HG03196 (cell line): Measurements from ENCODE around the gene KRT82.

Experiments
- ATAC-seq: cut with Tn5 transposase; IDR thresholded peaks from one replicate; pipeline ENCODE4 v1.9.1; 2021; ENCODE audit not compliant: unreplicated experiment

KRT82 gene

DNA sequence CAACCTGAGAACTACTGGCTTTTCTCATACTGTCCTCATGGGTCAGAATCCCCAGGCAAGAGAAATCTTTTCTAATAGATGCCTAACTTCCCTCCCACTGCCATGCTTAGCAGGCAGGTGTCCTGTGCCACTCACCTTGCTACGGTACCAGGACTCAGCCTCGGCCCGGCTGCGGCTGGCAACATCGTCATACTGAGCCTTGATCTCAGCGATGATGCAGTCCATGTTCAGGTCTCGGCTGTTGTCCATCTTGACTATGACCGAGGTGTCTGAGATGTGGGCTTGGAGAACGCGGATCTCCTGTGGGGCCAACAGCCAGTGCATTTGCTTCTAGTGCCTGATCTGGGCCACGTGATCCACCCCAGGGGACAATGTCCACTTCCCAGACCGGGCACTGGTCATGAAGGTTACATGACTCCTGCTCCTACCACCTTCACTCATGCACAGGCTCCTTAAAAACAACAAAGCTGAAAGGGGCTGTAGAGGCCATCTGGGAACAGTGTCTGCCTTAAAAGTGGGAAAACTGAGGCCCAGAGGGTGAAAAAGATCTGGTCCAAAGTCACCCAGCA lies 42.9 kb downstream of the KRT82 start:
- ATAC-seq, result no peak

DNA sequence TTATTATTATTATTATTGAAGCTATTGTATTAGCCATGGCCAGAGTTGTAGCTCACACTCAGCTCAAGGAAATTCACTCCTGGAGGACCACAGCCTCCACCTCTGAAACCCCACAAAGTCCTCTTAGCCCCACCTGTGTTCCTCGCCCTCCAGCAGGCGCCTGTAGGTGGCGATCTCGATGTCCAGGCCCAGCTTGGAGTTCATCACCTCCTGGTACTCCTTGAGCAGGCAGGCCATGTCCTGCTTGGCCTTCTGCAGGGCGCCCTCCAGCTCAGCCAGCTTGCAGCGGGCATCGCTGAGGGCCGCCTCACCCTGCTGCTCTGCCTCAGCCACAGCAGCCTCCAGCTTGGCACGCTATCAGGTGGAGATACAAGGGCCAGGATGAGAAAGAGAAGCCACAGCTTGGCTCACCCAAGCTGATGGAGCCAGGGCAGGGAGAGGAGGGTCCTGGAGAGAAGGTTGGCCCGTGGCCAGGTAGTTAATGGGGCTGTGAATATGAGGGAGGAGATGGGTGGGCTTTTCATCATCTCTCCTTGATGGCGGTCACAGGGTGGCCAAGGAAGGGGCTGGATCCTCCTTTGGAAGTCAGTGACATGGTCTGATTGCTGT lies 43.9 kb downstream of the KRT82 start:
- ATAC-seq, result no peak

DNA sequence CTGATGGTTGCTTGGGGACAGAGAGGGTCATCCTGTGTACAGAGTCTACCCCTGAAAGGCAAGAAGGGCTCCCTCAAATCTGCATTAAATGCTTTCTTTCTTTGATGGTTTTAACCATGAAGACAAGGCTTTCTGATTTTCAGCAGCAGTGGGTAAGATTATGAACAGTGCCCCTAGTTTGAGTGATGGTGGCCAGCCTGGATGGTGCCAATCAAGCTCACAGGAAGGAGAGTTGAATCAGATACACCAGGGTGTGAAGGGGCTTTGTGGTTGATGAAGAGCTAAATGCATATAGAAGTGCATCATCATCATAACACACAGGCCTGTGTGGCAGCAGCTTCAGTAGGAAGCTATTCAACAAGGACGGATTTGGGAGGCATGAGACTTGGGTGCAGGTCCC lies 44.6 kb downstream of the KRT82 start:
- ATAC-seq, result no peak

DNA sequence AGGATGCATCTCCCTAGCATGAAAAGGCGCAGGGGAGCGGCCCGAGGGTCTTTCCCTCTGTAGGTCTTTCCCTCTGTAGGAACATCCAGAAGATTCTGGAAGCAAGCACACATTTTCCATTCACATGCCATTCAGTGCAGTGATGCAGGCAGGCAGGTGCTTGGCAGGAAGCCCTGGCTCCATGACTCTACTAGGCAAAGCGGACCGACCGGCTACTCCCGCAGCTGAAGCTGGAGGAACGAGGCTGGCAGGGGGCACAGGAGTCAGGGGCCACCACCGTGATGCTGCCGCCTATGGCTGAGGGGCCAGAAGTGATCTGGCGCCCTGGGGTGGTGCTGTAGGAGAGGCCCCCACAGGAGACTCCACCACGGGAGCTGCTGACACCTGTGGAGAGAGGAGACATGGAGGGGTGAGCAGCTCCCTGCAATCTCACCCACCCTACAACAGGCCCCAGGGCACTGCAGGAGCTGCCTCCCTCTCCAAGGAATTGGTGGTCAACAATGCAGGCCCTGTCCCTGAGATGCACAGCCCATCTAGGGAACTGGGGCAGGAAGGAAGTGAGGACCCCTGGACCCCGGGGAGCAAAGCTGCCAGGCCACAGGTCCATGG lies 45.4 kb downstream of the KRT82 start:
- ATAC-seq, result no peak

DNA sequence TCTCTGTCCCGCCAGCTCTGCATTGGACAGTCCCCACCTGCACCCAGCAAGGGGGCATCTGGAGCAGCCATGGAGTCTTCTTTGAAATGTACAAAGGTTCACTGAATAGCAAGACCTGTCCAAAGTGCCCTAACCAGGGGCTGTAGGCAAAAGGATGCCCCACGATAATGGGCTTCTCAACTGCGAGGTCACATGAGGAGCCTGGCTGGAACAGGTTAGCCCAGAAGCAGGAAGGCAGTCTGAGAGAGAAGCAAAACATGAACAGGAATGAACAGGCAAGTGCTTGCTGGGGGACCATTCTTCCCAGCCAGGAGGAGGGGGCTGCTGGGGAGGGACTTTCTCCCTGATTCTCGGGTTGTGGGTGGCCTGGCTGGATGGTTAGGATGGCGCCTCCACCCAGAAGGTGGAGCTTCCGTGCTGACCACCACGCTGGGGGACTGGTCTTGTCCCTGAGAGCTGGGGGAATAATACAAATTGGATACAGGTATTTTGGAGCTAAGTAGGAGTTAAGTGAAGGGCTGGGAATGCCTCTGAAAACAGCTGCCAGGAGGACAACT lies 46.0 kb downstream of the KRT82 start:
- ATAC-seq, result no peak

DNA sequence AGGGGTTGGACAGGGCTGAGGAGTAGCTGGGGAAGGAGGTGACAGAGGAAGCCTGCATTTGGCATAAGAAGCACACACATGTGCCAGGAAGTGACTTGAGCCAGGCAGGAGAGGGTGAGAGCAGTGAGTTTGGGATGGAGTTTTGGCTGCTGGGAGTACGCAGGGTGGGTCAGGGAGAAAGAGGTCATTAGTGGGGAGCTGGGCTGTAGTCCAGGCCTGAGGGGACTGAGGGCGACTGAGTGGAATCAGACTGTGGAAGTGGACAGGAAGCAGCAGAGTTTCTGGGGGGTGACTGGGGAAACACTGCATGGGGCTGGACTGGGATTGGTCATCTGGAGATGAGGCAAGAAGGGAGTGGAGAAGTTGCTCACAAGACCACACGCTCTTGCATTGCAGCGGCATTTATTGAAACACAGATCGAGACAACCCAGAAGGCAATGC lies 46.5 kb downstream of the KRT82 start:
- ATAC-seq, result no peak

DNA sequence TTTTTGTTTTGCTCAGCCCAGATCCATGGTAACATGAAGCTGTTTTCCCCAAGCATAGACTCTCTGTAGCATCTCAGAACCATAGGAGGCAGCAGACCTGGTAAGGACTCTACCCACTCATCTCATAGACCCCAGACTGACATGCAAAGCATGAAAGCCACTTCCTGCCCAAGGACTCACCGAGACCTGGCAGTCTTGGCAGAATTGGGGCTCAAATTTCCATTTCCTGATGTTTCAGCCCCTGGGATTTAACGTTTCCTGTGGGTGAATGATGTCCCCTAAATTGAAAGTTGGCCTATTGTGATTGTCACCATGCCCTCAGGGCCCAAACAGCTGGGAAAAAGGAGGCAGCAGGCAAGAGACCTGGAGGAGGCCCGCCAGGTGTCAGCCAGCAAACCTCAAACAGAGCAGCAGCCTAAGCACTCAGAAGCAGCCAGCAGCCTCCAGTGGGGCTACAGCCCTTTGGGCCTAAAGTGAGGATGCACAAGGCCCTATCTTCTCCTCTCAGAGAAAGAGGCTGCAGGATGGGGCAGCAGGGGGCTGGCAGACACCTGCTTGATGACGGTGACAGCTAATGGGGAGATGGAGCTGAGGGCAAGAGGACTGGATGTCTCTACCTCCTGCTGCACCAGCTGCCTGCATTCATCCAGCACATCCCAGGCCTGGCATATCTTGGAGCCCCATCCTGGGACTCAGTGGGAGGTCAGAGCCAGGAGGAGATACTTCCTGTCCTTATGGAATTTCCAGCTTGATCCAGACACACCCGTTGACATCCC lies 47.4 kb downstream of the KRT82 start:
- no peak for ATAC-seq

DNA sequence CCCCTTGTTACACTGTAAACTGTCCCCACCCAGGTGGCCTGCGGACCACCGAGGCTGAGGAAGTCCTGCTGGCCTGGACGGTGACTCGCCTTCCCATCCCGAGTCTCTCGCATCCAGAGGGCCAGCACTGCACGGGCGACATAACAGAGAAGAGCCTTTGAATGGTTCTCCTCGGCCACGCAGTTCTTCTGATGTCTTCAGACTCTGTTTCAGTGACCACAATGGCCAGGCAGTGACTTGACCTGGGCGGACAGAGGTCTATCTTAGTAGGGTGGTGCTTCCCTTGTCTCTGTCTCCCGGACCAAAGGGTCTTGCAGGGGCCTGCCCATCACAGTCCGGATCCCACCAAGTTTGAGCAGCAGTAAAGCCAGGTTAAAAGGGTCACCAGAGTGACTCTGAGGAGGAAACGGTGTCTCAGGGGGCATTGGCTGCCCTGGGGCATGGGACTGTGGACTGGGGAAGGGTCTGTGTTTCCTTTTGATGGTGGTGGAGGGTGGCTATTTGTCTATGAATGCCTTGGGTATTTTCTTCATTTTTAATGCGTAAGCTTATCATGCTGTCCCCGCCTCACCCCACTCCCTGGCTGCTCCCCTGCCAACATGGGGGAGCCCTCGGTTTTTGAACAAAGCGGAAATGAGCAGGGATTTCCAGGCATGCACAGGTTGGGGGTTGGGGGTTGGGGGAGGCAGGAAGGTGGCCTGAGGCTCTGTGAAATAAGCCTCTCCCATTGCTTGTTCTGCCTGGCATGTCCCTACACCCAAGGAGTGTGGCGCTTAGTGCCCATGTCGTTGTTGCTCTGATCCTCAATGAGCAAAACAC lies 49.2 kb downstream of the KRT82 start:
- ATAC-seq, result no peak

DNA sequence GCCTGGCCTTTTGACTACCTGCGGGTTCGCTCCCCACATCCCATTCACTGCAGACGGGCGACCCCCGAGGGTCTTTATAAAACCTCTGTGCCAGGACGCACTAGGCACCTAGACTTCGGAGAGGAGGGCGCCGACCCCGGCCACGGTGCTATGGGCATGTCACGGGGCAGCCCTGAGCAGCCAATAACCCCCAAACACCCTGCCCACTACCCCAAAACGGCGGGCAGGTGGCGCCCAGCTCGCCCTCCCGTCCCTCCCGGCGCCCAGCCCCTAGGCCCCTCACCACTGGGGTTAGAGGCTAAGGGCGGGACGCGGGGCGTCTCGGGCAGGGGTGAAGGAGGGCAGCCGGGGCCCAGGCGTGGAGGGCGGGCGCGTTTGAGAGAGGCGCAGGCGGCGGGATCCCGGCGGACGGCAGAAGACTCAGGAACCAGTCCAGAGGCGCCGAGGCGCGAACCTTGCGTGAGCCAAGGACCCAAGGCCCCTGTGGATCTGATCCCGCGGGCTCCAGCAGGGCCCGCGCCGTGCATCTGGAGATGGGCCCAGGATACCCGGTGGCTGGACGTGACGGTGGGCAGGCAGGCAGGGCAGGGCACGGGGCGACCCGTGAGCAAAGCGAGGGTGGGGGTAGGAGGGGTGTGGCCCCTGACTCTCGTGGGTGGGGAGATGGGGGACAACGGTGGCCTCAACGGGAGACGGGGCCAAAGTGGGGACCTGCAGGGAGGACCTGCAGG lies 49.9 kb downstream of the KRT82 start:
- ATAC-seq, result no peak

DNA sequence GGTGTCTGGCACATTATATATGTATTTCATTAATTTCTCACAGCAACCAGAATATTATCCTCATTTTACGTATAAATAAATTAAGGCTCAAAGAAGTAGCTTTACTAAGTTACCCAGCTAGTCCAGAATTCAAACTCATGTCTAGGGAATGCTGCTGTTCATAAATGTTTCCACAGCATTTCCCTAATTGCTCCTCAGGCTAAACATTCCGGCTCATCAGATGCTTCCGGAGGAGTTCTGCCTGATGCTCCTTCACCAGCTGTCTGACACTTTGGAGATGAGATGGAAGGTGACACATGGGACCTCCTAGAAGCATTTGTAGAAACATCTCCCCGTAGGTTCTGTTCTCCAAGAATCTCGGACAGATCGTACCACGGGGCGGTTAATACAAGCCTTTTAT lies 51.0 kb downstream of the KRT82 start:
- ATAC-seq, result no peak

DNA sequence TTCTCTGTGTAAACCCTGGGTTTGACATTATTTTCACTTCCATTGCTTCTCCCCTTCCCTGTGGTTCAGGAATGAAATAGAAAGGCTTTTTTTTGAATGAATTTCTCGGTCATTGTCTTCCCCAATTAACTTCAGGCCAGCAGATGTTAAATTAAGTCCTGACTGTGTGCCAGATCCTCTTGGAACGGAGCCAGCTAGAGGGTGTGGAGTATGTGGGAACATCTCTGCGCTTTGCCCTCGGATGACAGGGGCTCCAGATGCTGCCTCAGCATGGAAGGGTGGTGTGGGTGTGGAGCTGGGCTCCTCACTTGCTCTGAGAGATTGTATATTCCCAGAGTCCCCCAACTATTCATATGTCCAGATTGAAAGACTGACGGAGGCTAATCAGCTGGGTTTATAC lies 51.9 kb downstream of the KRT82 start:
- ATAC-seq, result no peak

DNA sequence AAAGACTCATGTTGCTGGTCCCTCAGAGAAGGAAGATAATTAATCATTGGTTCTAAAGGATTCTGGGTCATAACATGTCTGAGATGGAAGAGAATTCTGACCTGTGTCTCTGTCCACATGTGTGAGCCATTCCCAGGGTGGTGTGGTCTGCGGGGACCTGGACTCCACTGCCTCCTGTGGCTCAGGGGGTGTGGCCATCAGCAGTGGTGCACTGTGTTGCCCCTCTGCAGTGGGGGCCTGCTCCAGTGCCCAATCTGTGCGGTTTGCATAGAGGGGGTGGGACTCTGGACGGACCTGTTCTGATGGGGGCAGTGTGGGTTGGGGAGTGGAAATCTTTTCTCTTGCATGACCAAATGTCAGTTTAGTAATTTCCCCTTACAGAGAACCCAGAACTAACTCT lies 52.4 kb downstream of the KRT82 start:
- no peak for ATAC-seq

DNA sequence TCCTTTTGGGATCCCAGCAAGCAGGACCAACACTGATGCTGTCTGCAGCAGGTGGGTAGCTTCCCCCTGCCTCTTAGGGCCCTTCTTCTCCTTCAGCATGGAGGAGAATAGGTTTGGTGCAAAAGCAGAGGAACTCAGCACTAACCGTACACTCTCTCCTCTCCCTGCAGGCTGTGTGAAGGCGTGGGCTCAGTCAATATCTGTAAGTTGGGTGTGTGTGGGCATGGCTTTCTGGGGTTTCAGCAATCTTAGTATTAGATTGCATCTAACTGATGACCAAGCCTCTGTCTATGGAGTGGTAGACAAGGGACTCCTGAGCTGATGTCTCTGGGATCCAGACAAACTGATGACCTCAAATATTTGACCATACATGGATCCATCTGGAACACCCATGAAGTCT lies 53.2 kb downstream of the KRT82 start:
- ATAC-seq, result no peak

DNA sequence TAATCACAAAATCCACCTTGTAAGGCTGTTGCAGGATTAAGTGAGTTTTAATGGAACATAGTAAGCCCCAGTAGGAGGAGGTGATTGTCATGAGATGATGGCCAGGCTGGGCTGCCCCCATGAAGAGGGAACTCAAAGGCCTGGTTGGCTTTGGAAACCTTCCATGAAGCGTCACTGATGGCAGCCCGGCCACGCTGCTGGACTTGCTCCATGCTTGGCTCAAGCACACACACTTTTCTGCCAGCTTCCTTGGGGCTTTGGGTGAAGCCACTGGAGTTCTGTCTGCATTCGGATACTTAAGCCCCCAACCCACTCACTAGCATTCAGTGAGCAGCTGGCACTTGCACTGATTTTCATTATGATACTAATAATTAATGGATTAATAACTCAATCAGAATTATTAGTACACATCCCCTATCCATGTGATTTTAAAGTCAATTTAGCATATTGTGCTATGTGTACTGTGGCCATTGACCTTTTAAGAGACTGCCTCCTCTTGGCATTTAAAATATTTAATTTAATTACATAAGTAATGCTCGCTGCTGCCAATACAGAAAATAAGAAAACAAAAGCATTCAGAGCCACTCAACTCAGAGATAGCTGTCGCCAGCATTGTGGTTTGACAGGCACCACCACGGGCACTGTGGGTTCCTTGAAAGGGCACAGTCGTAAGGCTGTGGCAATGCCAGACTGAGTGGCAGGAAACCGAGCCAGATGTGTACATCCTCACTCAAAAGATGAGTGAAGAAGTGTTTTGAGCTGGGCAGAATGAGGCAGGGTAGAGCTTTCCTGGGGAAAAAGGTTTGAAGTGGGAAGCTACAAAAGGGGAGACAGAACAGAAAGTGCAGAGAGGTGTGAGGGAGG lies 54.7 kb downstream of the KRT82 start:
- no peak for ATAC-seq

DNA sequence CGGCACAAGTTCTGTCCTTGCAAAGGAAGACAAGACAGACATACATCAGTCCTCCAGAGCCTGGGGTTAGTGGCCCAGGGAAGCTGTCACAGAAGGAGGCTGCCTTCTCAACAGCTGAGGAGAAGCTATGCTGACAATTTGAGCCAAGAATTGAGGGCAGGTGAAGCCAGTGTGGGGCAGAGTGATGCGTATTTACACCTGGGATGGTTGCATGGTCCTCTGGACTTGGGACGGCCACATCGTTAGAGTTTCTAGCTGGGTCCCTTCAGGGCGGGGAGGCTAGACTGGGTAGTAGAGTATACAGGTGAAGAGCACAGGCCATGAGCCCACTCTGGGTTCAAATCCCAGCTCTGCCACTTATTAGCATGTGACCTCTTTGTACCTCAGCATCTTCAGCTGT lies 55.3 kb downstream of the KRT82 start:
- no peak for ATAC-seq

DNA sequence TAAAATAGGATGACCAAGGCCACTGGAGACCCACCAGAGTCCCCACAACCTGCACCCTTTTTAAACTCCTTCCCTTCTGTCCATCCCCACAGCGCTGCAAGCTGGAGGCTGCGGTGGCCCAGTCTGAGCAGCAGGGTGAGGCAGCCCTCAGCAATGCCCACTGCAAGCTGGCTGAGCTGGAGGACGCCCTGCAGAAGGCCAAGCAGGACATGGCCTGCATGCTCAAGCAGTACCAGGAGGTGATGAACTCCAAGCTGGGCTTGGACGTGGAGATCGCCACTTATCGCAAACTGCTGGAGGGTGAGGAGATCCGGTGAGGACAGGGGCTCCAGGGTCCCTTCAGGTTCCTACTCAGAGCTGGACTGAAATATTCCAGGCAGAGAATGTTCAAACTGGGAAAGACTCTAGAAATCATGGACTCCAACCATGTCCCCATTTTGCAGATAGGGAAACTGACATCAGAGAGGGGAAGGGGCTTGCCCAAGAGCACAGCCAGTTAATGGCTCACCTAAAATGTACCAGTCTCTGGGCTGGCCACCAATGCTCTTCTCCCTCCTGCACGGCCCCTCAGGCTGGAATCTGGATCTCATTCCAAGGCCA lies 56.0 kb downstream of the KRT82 start:
- ATAC-seq, result no peak

DNA sequence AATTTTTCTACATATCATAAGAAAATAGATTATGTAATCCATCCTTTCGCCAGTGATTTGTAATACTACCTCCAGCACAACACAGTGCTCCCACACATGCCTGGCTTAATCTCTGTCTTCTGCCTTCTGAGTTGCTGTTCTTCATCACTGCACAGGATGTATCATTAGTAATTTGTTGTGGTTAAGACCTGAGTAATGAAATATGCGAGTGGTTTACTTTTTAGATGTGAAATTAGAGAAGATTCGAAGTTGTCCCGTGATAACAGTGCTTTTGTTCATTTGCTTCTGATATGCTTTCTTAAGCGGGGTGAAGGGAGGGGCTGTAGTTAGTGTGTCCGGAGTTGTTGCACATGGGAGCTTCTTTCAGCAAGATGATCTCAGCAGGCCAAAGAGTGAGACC lies 56.9 kb downstream of the KRT82 start:
- ATAC-seq, result no peak

DNA sequence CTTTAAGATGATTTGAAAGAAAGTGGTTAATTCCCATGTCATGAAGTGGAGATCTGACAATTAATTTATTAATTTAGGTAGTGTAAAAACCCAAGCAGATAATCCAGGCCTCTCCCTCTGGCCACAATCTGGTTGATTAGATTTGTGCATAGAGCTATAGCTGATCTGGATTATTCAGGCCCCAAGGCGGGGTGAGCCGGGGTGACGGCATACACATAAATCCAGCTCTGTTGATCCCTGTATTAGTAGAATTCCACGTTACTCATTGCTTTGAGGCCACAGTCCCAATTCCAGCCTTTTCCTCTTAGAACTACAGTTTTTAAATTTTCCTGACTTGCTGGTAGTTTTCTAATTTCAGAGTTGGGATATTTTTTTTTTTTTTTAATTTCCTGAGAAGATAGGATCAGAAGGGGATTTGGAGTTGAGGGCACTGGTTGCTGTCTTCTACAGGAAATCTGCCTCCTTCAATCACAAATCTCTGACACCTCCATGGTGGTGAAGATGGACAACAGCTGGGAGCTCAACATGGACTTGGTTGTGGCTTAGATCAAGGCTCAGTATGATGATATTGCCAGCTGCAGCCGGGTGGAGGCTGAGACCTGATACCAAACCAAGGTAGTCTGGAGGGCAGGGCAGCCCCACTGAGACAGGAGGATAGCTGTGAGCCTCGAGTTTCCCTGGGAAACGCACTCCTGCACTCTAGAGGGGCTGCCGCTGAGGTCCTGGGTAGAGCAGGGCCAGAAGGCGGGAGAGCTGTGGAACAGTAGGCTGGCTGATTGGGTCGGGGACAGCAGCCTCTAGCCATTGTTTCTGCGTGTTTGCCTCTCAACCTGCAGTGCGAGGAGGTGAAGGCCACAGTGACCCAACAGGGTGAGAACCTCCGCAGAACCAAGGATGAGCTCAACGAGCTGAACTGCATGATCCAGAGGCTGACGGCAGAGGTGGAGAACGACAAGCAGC lies 58.3 kb downstream of the KRT82 start:
- no peak for ATAC-seq
